H9 (cell line): Measurements from ENCODE around the gene EXD2. TPM values are rescaled to one million over a fixed set of nuclear protein-coding genes. Genes with fewer than 3 reads are reported as not detected.

Experiments
- DNase-seq: peaks from one replicate; pipeline ENCODE4 v3.0.0-alpha.2; 2017
- H2AFZ ChIP-seq: one replicate; pipeline ENCODE4 v1.6.1; 2013; ENCODE audit warnings: mild to moderate bottlenecking, low read length, control low read depth, moderate library complexity
- H2AK5ac ChIP-seq: 2 replicates; pipeline ENCODE4 v1.6.1; 2013; ENCODE audit warnings: low read length, control low read depth, mixed read lengths; ENCODE audit not compliant: insufficient read length
- H2BK120ac ChIP-seq: one replicate; pipeline ENCODE4 v1.6.1; 2013; ENCODE audit warnings: low read depth, mild to moderate bottlenecking, low read length, control low read depth, inconsistent platforms; ENCODE audit not compliant: poor library complexity, severe bottlenecking
- H2BK12ac ChIP-seq: 2 replicates; pipeline ENCODE4 v1.6.1; 2013; ENCODE audit warnings: low read length, control low read depth, mixed read lengths, low read depth; ENCODE audit not compliant: insufficient read length
- H2BK15ac ChIP-seq: 2 replicates; pipeline ENCODE4 v1.6.1; 2013; ENCODE audit warnings: low read depth, low read length, control low read depth
- H2BK20ac ChIP-seq: one replicate; pipeline ENCODE4 v1.6.1; 2013; ENCODE audit warnings: low read depth, mild to moderate bottlenecking, low read length, control low read depth, inconsistent platforms; ENCODE audit not compliant: poor library complexity, severe bottlenecking
- H2BK5ac ChIP-seq: 2 replicates; pipeline ENCODE4 v1.6.1; 2013; ENCODE audit warnings: low read length, control low read depth, mixed read lengths; ENCODE audit not compliant: insufficient read length
- H3K14ac ChIP-seq: 2 replicates; pipeline ENCODE4 v1.6.1; 2013; ENCODE audit warnings: low read length, control low read depth; ENCODE audit not compliant: insufficient read depth
- H3K18ac ChIP-seq: 2 replicates; pipeline ENCODE4 v1.6.1; 2013; ENCODE audit warnings: low read depth, mild to moderate bottlenecking, mixed read lengths, low read length, control low read depth; ENCODE audit not compliant: insufficient read length
- H3K23ac ChIP-seq: 2 replicates; pipeline ENCODE4 v1.6.1; 2013; ENCODE audit warnings: low read length, control low read depth, mixed read lengths, low read depth; ENCODE audit not compliant: insufficient read length
- H3K23me2 ChIP-seq: 2 replicates; pipeline ENCODE4 v1.6.1; 2013; ENCODE audit warnings: low read depth, mild to moderate bottlenecking, mixed read lengths, low read length, control low read depth; ENCODE audit not compliant: insufficient read length, poor library complexity, severe bottlenecking
- H3K27ac ChIP-seq: 2 replicates; pipeline ENCODE4 v1.5.1; 2013; ENCODE audit warnings: low read length, control low read depth, mixed read lengths, low read depth; ENCODE audit not compliant: insufficient read length
- H3K27me3 ChIP-seq: 2 replicates; pipeline ENCODE4 v1.6.1; 2013; ENCODE audit warnings: low read length, control low read depth, inconsistent platforms; ENCODE audit not compliant: insufficient read depth
- H3K4ac ChIP-seq: 2 replicates; pipeline ENCODE4 v1.6.1; 2013; ENCODE audit warnings: low read depth, mild to moderate bottlenecking, control low read depth, inconsistent platforms, low read length, moderate library complexity
- H3K4me1 ChIP-seq: 2 replicates; pipeline ENCODE4 v1.6.1; 2013; ENCODE audit warnings: low read length, control low read depth, inconsistent platforms; ENCODE audit not compliant: insufficient read depth
- H3K4me2 ChIP-seq: 2 replicates; pipeline ENCODE4 v1.6.1; 2013; ENCODE audit warnings: low read length, control low read depth, mixed read lengths; ENCODE audit not compliant: insufficient read length, insufficient read depth
- H3K56ac ChIP-seq: 2 replicates; pipeline ENCODE4 v1.6.1; 2013; ENCODE audit warnings: low read depth, mild to moderate bottlenecking, mixed read lengths, low read length, control low read depth; ENCODE audit not compliant: insufficient read length
- H3K79me1 ChIP-seq: 2 replicates; pipeline ENCODE4 v1.6.1; 2013; ENCODE audit warnings: low read depth, mild to moderate bottlenecking, moderate library complexity, low read length, control low read depth, inconsistent platforms; ENCODE audit not compliant: insufficient read depth, poor library complexity, severe bottlenecking
- H3K79me2 ChIP-seq: 2 replicates; pipeline ENCODE4 v1.6.1; 2013; ENCODE audit warnings: low read length, control low read depth, inconsistent platforms; ENCODE audit not compliant: insufficient read depth
- H3K9ac ChIP-seq: 2 replicates; pipeline ENCODE4 v1.6.1; 2013; ENCODE audit warnings: low read length, control low read depth, mixed read lengths; ENCODE audit not compliant: insufficient read length; ENCODE audit errors: extremely low read depth
- H3K9me3 ChIP-seq: one replicate; pipeline ENCODE4 v1.6.1; 2013; ENCODE audit warnings: low read depth, low read length, inconsistent platforms; ENCODE audit not compliant: control insufficient read depth
- H3T11ph ChIP-seq: one replicate; pipeline ENCODE4 v1.6.1; 2013; ENCODE audit warnings: mild to moderate bottlenecking, low read length, control low read depth, inconsistent platforms
- H4K20me1 ChIP-seq: one replicate; pipeline ENCODE4 v1.6.1; 2013; ENCODE audit not compliant: control insufficient read depth, insufficient read length, insufficient read depth
- H4K5ac ChIP-seq: 2 replicates; pipeline ENCODE4 v1.6.1; 2013; ENCODE audit warnings: low read depth, mild to moderate bottlenecking, mixed read lengths, low read length, control low read depth; ENCODE audit not compliant: insufficient read length
- H4K8ac ChIP-seq: replicated peaks from 2 replicates; pipeline ENCODE4 v1.6.1; 2013; ENCODE audit warnings: low read length, control low read depth, mixed read lengths, low read depth; ENCODE audit not compliant: insufficient read length
- H4K91ac ChIP-seq: 2 replicates; pipeline ENCODE4 v1.6.1; 2013; ENCODE audit warnings: low read depth, mild to moderate bottlenecking, moderate library complexity, mixed read lengths, low read length, control low read depth; ENCODE audit not compliant: insufficient read length
- H3K27ac Mint-ChIP-seq, 3 experiments: 2 replicates in 2 of 3; 3 replicates in 1 of 3; pipeline ENCODE4 v1.8.0; 2020 to 2021; ENCODE audit warnings: mixed read lengths in 3 of 3, mild to moderate bottlenecking in 1 of 3, moderate library complexity in 1 of 3
- H3K27me3 Mint-ChIP-seq: 2 replicates; pipeline ENCODE4 v1.8.0; 2021; ENCODE audit warnings: low read depth, mild to moderate bottlenecking, moderate library complexity, mixed read lengths
- H3K36me3 Mint-ChIP-seq, 3 experiments: 2 replicates in 2 of 3; 3 replicates in 1 of 3; pipeline ENCODE4 v1.8.0; 2020 to 2021; ENCODE audit warnings: low read depth in 3 of 3, mixed read lengths in 3 of 3; ENCODE audit not compliant: insufficient read depth in 1 of 3
- H3K4me1 Mint-ChIP-seq, 2 experiments: 2 replicates each; pipeline ENCODE4 v1.8.0; 2020; ENCODE audit warnings: mixed read lengths in 2 of 2
- H3K4me3 Mint-ChIP-seq, 2 experiments: 2 replicates in 1 of 2; 3 replicates in 1 of 2; pipeline ENCODE4 v1.8.0; 2020 to 2021; ENCODE audit warnings: mild to moderate bottlenecking in 2 of 2, mixed read lengths in 2 of 2, moderate library complexity in 1 of 2
- H3K9me3 Mint-ChIP-seq, 2 experiments: 2 replicates in 1 of 2; 3 replicates in 1 of 2; pipeline ENCODE4 v1.8.0; 2020; ENCODE audit warnings: mild to moderate bottlenecking in 2 of 2, mixed read lengths in 2 of 2, moderate library complexity in 1 of 2
- WGBS: extraction: QIAGEN DNeasy Blood & Tissue Kit; methylation state at CpG from one replicate; pipeline ENCODE4 v1.1.7; 2013; ENCODE audit warnings: missing lambda C conversion rate, low lambda C conversion rate, mixed read lengths; ENCODE audit not compliant: insufficient read length; ENCODE audit errors: extremely low coverage; 5-methylcytosine and 5-hydroxymethylcytosine counted together
- total RNA-seq: library from RNA; stranded (reverse); gene quantifications from 2 replicates; pipeline ENCODE4 v1.2.1, GENCODE V29; 2021
- TF ChIP-seq, protein P1 (sequence below): fragments of 200-600 bp; sonication (generic); conservative IDR thresholded peaks from 3 replicates; pipeline ENCODE4 v1.8.0; 2021; ENCODE audit warnings: antibody characterized with exemption, mild to moderate bottlenecking

The EXD2 gene
- total RNA-seq, 1 experiment from 2014 or later, result 19.6 TPM

DNA sequence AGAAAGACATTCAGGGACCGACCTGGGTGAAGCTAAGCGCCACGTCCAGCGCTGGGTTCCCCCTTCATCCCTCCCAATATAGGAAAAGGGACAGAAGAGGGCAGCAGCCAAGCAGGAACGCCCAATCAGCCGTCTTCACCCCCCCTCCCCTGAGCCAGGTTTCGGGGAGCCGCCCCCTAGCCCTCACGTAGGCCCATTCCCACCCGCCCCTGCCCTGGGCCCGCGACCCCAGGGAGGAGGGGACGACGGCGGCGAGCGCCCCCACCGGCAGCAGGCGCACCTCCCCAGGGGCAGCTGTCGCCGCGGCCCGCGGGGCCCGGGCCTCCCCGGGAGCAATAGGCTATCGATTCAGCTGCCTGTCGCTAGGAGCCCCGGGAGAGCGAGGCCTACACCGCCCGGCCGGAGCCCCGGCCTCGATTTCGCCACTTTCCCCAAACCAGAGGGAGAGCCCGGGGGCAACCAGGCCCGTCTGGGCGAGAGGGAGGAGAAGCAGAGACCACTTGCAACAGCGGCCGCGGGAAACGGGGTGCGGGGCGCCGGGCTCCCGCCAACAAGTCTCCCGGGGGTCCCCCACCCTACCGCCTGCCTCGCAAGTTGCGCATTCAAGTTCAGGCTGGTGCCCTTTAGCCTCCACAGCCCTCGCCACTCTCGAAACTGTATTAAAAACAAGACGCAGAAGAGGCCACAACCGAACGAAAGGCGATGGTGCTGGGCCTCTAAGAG lies 39.7 kb upstream of the EXD2 start:
- no peak overlapping the region for H2BK12ac ChIP-seq
- no peak overlapping the region for H2BK5ac ChIP-seq
- H3K27me3 Mint-ChIP-seq, result peaks cover 13% of the 10 kb centered on the region
- H4K8ac ChIP-seq, result no peak overlapping the region
- no peak overlapping the region for H3K4ac ChIP-seq
- no peak overlapping the region for H3K23ac ChIP-seq
- peak overlapping the region; percentile 55 for H3K14ac ChIP-seq
- H3K23me2 ChIP-seq, result peaks cover 16% of the 10 kb centered on the region
- no peaks in the 10 kb centered on the region; the same call in 1 of the 2 replicates for H3K27me3 ChIP-seq
- H3K4me1 ChIP-seq, result peaks cover 4% of the 10 kb centered on the region; the same call in 1 of the 2 replicates
- peaks cover 17 to 27% of the 10 kb centered on the region in 2 experiments for H3K4me1 Mint-ChIP-seq
- 0 out of 5 replicates have a peak, but pooled peaks cover 0 to 2% of the 10 kb centered on the region in 2 experiments for H3K9me3 Mint-ChIP-seq
- H3K9me3 ChIP-seq, result no peaks in the 10 kb centered on the region
- no peaks in the 10 kb centered on the region for H4K20me1 ChIP-seq
- peak overlapping the region; percentile 76 to 89 (median 81); a peak in 5 of 7 replicates for H3K27ac Mint-ChIP-seq
- H3K9ac ChIP-seq, result peak overlapping the region; percentile 73
- no peak overlapping the region for H3K56ac ChIP-seq
- H4K91ac ChIP-seq, result no peak overlapping the region
- peak overlapping the region; percentile 88 to 91 for H3K4me3 Mint-ChIP-seq
- no peak overlapping the region for H4K5ac ChIP-seq
- H3K4me2 ChIP-seq, result peak overlapping the region; percentile 99
- H2AK5ac ChIP-seq, result no peak overlapping the region
- peaks cover 4 to 6% (median 6%) of the 10 kb centered on the region in 3 experiments; a peak in 6 of 7 replicates for H3K36me3 Mint-ChIP-seq
- H3K27ac ChIP-seq, result no peak overlapping the region
- H3K18ac ChIP-seq, result no peak overlapping the region
- H2AFZ ChIP-seq, result no peak overlapping the region
- H2BK15ac ChIP-seq, result no peak overlapping the region
- TF ChIP-seq, protein P1, sequence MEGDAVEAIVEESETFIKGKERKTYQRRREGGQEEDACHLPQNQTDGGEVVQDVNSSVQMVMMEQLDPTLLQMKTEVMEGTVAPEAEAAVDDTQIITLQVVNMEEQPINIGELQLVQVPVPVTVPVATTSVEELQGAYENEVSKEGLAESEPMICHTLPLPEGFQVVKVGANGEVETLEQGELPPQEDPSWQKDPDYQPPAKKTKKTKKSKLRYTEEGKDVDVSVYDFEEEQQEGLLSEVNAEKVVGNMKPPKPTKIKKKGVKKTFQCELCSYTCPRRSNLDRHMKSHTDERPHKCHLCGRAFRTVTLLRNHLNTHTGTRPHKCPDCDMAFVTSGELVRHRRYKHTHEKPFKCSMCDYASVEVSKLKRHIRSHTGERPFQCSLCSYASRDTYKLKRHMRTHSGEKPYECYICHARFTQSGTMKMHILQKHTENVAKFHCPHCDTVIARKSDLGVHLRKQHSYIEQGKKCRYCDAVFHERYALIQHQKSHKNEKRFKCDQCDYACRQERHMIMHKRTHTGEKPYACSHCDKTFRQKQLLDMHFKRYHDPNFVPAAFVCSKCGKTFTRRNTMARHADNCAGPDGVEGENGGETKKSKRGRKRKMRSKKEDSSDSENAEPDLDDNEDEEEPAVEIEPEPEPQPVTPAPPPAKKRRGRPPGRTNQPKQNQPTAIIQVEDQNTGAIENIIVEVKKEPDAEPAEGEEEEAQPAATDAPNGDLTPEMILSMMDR, result peak; percentile 77
- DNase-seq, result peak; percentile 92
- no CpG with 5 or more reads among the region's 57 CpGs for WGBS
- no peak overlapping the region for H3T11ph ChIP-seq
- H2BK120ac ChIP-seq, result no peak overlapping the region
- H3K79me1 ChIP-seq, result peaks cover 6% of the 10 kb centered on the region
- H3K79me2 ChIP-seq, result peaks cover 2% of the 10 kb centered on the region; the same call in 1 of the 2 replicates
- H2BK20ac ChIP-seq, result no peak overlapping the region
